Lung (tissue), 12 donors: ENCODE data around the gene UBTD2. TPM values are rescaled to one million over a fixed set of nuclear protein-coding genes. Genes with fewer than 3 reads are reported as not detected.

ENCODE experiments used
- ATAC-seq: fragments of 200-7000 bp; cut with Tn5 transposase; one replicate; pipeline ENCODE4 v1.9.1; 2020; ENCODE audit warnings: moderate number of reproducible peaks; ENCODE audit not compliant: insufficient read depth, low FRiP score
- DNase-seq, 3 donors: peaks; one replicate each; pipeline ENCODE4 v3.0.0-alpha.2; 2013 to 2017
- H3K27ac ChIP-seq, 2 donors: one replicate each; pipeline ENCODE4 v1.5.1; 2013; ENCODE audit warnings: mild to moderate bottlenecking in 2 of 2, moderate library complexity in 2 of 2, control low read depth in 1 of 2, inconsistent platforms in 1 of 2, low read depth in 1 of 2, low read length in 1 of 2
- H3K27me3 ChIP-seq, 3 donors: one replicate each; pipeline ENCODE4 v1.5.1; 2013; ENCODE audit warnings: low read length in 2 of 3; ENCODE audit not compliant: control insufficient read depth in 3 of 3, insufficient read depth in 3 of 3
- H3K36me3 ChIP-seq, 4 donors: one replicate each; pipeline ENCODE4 v1.5.1; 2013; ENCODE audit warnings: low read length in 4 of 4, mild to moderate bottlenecking in 1 of 4, moderate library complexity in 1 of 4; ENCODE audit not compliant: control insufficient read depth in 4 of 4, insufficient read depth in 4 of 4
- H3K4me1 ChIP-seq, 5 donors: one replicate each; pipeline ENCODE4 v1.5.1; 2013; ENCODE audit warnings: low read length in 5 of 5, mild to moderate bottlenecking in 2 of 5, moderate library complexity in 1 of 5; ENCODE audit not compliant: control insufficient read depth in 5 of 5, insufficient read depth in 5 of 5
- H3K4me3 ChIP-seq: one replicate; pipeline ENCODE4 v1.5.1; 2013; ENCODE audit warnings: mild to moderate bottlenecking, control low read depth, moderate library complexity
- H3K9ac ChIP-seq, 2 donors: one replicate each; pipeline ENCODE4 v1.5.1; 2013; ENCODE audit warnings: low read length in 2 of 2, control low read depth in 1 of 2; ENCODE audit not compliant: insufficient read depth in 1 of 2
- H3K9me3 ChIP-seq, 4 donors: one replicate each; pipeline ENCODE4 v1.5.1; 2013; ENCODE audit warnings: low read length in 3 of 4, mild to moderate bottlenecking in 1 of 4, moderate library complexity in 1 of 4; ENCODE audit not compliant: control insufficient read depth in 4 of 4, insufficient read depth in 3 of 4
- WGBS, 2 donors: extraction: QIAGEN DNeasy Blood & Tissue Kit; methylation state at CpG; one replicate each; pipeline ENCODE4 v1.1.7; 2013; 5-methylcytosine and 5-hydroxymethylcytosine counted together
- polyA plus RNA-seq, 2 donors: library from polyadenylated mRNA; stranded (reverse); fragments of 200-250 nt; gene quantifications; one replicate each; pipeline ENCODE4 v1.2.1, GENCODE V29; 2013
- total RNA-seq, 2 donors: library from RNA; depleted of rRNA in 1 of 2; stranded (reverse); fragments of >200 nt in 1 of 2; gene quantifications; one replicate each; pipeline ENCODE4 v1.2.1, GENCODE V29; 2014 to 2021
- TF ChIP-seq, protein P1 (sequence below): IDR thresholded peaks from 2 replicates; pipeline ENCODE4 v1.5.1; 2012; ENCODE audit warnings: mild to moderate bottlenecking; ENCODE audit errors: control extremely low read depth, extremely low read depth
- donor health status: control.
- donor health status: control.
- donor health status: Bipolar disorder and iron deficiency.
- donor health status: healthy.
- donor health status: DM: yes; HTN: yes; CAD: no.

UBTD2 gene
- total and polyA plus RNA-seq, 4 donors: 8.1 to 53.5 (median 11.3) TPM

DNA sequence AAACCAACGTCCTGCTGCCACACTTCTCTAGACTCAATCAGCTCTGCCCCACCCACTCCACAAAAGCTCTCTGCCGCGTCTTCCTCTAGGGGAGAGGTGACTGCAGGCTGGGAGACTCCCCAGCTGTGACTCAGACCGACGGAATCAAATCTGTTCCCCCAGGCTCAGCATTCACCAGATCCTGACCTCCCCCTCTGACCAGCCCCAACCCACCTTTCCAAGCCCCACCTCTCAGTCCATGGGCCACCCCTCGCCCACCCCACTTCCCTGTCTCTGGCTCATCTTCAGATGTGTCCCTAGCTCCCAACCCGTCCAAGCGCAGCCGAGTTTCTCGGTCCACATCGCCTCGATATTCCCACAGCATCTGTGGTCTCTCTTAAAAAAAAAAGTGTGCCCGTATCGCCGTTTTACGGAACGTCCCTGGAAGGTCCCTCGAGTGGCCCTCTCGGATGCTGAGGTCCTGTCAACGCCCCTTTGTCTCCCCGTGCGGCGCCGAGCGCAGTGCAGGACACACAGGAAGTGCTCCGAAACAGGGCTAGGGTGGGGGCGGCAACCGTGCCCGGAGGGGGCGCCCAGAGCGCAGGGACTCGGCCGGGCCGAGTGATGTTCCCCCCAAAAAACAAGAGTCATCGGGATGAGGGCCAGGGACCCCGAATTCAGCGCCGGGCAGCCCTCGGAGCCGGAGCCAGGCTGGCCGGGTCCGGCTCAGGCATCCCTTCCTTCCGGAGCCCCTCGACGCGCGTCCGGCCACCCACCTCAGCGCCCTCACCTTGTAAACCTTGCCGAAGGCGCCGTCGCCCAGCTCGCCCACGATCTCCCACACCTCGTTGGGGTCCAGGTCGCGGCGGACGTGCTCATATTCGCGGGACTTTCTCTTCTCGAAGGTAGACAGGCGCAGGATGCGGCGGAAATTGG, 96.2 kb downstream of the UBTD2 start:
- peaks cover 0 to 16% (median 4%) of the 10 kb centered on the region in 5 donors for H3K4me1 ChIP-seq
- TF ChIP-seq, protein P1, sequence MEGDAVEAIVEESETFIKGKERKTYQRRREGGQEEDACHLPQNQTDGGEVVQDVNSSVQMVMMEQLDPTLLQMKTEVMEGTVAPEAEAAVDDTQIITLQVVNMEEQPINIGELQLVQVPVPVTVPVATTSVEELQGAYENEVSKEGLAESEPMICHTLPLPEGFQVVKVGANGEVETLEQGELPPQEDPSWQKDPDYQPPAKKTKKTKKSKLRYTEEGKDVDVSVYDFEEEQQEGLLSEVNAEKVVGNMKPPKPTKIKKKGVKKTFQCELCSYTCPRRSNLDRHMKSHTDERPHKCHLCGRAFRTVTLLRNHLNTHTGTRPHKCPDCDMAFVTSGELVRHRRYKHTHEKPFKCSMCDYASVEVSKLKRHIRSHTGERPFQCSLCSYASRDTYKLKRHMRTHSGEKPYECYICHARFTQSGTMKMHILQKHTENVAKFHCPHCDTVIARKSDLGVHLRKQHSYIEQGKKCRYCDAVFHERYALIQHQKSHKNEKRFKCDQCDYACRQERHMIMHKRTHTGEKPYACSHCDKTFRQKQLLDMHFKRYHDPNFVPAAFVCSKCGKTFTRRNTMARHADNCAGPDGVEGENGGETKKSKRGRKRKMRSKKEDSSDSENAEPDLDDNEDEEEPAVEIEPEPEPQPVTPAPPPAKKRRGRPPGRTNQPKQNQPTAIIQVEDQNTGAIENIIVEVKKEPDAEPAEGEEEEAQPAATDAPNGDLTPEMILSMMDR: no peak

DNA sequence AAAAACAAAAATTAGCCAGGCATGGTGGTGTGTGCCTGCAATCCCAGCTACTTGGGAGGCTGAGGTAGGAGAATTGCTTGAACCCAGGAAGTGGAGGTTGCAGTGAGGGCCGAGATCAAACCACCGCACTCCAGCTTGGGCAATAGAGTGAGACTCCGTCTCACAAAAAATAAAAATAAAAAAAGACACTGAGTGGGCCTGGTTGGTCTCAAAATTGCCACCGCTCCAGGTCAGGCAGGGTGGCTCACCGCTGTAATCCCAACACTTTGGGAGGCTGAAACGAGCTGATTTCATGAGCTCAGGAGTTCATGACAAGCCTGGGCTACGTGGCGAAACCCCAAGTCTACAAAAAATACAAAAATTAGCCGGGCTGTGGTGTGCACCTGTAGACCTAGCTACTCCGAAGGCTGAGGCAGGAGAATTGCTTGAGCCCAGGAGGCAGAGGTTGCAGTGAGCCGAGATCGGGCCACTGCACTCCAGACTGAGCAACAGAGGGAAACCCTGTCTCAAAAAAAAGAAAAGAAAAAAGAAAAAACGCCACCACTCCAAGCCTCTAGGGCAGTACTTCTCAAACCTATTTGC, 97.4 kb downstream of the UBTD2 start:
- H3K9me3 ChIP-seq: no peaks in the 10 kb centered on the region
- peaks cover 0 to 16% (median 4%) of the 10 kb centered on the region in 5 donors for H3K4me1 ChIP-seq
- WGBS, 2 donors: 49 to 73% methylated on average over 13 of the region's 13 CpGs
- H3K36me3 ChIP-seq: no peaks in the 10 kb centered on the region
- H3K27me3 ChIP-seq: no peaks in the 10 kb centered on the region
- peak overlapping the region; percentile 57 for H3K4me3 ChIP-seq
- H3K9ac ChIP-seq: no peak overlapping the region
- ATAC-seq (no peak), DNase-seq (no peak)
- TF ChIP-seq, protein P1: no peak
- H3K27ac ChIP-seq: peak overlapping the region in 1 of 2 donors; percentile 80

More for the DNA sequence above, 96.2 kb downstream of the UBTD2 start:
- Histone ChIP-seq H3K27ac (peak overlapping the region; percentile 80 to 94), H3K9ac (peak overlapping the region; percentile 16 to 48), H3K4me3 (peak overlapping the region; percentile 57), H3K9me3 (no peaks in the 10 kb centered on the region), H3K36me3 (no peaks in the 10 kb centered on the region), H3K27me3 (no peaks in the 10 kb centered on the region)
- DNase-seq (peak; percentile 25 to 38 (median 36)), ATAC-seq (peak; percentile 27)
- WGBS, 2 donors: 0% methylated on average over 64 to 66 of the region's 66 CpGs

- no peak overlapping the region for H3K4me3 ChIP-seq
- peaks cover 0 to 16% (median 4%) of the 10 kb centered on the region in 5 donors for H3K4me1 ChIP-seq
- WGBS, 2 donors: 43 to 53% methylated on average over 10 of the region's 10 CpGs
These were observed 98.5 kb downstream of the UBTD2 start for GRCh38 chr5:172185096-172185461.

More at GRCh38 chr5:172185096-172185461, 98.5 kb downstream of the UBTD2 start:
- TF ChIP-seq, protein P1: no peak
- DNase-seq: no peak
- no peak overlapping the region for H3K9ac ChIP-seq
- no peaks in the 10 kb centered on the region for H3K36me3 ChIP-seq
- no peaks in the 10 kb centered on the region for H3K9me3 ChIP-seq
- H3K27ac ChIP-seq: peak overlapping the region in 1 of 2 donors; percentile 80
- no peak for ATAC-seq
- H3K27me3 ChIP-seq: no peaks in the 10 kb centered on the region
